AG04449 (cell line): ENCODE data around the gene PLXNB2.

Experiments used
- CTCF ChIA-PET: fragments of 350-600 bp; formaldehyde crosslinking; extraction: SDS; loops from one replicate; lab custom pipeline; 2021; ENCODE audit warnings: antibody characterized with exemption; lab: Yijun Ruan, JAX
- POLR2A ChIA-PET: fragments of 400-600, 350-600 bp; formaldehyde crosslinking; extraction: SDS; loops from one replicate; lab custom pipeline; 2020; ENCODE audit warnings: antibody characterized with exemption, inconsistent platforms; lab: Yijun Ruan, JAX
- DNase-seq: peaks from one replicate; pipeline ENCODE4 v3.0.0-alpha.2; 2010; ENCODE audit warnings: low read depth, low spot score
- H3K4me3 ChIP-seq: 2 replicates; pipeline ENCODE4 v1.5.1; 2011; ENCODE audit warnings: low read depth, mild to moderate bottlenecking, control low read depth, low read length
- TF ChIP-seq, protein P1 (sequence below): IDR thresholded peaks from one replicate; pipeline ENCODE4 v1.5.1; 2011; ENCODE audit warnings: mild to moderate bottlenecking, moderate library complexity, low read length, control low read depth, inconsistent platforms; ENCODE audit not compliant: insufficient read depth; ENCODE audit errors: missing control alignments

PLXNB2 gene

DNA sequence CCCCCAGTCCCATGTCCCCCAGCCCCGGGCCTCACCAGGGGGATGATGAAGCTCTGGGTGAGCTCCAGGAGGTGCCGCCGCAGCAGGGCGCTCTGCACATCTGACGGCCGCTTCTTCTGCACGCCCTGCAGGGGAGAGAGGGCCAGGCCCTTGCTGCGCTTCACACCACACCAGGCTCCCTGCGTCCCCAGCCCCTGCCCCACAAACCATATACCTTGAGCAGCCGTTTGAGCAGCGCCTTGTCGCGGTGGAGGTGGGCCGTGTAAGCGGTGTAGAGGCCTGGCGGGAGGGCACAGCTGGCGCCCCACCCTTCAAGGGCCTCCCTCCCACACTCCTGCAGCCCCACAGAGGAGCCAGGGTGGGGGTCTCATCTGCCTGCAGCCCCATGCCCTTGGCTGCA is 6.2 kb upstream of the PLXNB2 start:
- no peak for DNase-seq
- CTCF ChIA-PET: interaction anchor here (1.4 kb wide), 1 partner anchor 13 kb away, joined by 3 read pairs; the partner anchor contains the start of gene DENND6B
- no peak overlapping the region for H3K4me3 ChIP-seq
- POLR2A ChIA-PET: no interaction called here
- TF ChIP-seq, protein P1, sequence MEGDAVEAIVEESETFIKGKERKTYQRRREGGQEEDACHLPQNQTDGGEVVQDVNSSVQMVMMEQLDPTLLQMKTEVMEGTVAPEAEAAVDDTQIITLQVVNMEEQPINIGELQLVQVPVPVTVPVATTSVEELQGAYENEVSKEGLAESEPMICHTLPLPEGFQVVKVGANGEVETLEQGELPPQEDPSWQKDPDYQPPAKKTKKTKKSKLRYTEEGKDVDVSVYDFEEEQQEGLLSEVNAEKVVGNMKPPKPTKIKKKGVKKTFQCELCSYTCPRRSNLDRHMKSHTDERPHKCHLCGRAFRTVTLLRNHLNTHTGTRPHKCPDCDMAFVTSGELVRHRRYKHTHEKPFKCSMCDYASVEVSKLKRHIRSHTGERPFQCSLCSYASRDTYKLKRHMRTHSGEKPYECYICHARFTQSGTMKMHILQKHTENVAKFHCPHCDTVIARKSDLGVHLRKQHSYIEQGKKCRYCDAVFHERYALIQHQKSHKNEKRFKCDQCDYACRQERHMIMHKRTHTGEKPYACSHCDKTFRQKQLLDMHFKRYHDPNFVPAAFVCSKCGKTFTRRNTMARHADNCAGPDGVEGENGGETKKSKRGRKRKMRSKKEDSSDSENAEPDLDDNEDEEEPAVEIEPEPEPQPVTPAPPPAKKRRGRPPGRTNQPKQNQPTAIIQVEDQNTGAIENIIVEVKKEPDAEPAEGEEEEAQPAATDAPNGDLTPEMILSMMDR: no peak

DNA sequence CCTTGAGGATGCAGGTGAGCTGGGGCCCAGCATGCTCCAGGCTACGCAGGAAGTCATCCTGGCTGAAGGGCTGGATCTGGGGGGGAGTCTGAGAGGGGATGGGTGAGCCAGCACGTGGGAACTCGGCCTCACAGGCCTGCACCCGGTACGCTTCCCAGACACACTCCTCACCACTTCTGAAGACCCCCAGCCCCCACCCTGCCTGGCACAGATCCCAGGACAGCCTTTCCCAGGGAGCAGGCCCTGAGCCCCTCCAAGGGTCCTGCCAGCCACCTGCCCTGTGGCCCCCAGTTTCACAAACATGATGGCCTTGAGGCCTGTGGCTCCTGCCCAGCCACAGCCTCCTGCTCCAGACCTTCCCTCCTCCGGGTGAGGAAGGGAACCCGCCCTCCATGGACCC is 5.6 kb upstream of the PLXNB2 start:
- CTCF ChIA-PET: no interaction called here
- no peak overlapping the region for H3K4me3 ChIP-seq
- POLR2A ChIA-PET: no interaction called here

DNA sequence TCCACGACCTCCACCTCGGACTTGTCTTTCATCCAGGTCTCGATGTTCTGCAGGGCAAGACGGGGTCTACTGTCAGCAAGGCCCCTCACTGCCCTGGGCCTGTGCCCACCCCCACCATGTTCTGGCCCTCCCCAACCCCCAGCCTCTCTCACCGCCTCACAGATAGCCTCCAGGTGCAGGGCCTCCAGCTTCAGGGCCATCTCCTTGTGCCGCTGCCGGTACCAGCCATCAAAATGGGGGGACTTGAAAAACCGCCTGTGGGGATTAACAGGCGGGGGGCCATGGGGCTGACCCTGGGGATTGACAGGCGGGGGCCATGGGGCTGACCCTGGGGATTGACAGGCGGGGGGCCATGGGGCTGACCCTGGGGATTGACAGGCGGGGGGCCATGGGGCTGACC is 4.9 kb upstream of the PLXNB2 start:
- POLR2A ChIA-PET: no interaction called here
- no peak for DNase-seq
- H3K4me3 ChIP-seq: no peak overlapping the region
- TF ChIP-seq, protein P1: no peak
- CTCF ChIA-PET: interaction anchor here (1.0 kb wide), 1 partner anchor 14 kb away, joined by 3 read pairs; no protein-coding TSS in a partner anchor

More for the DNA sequence above, 5.6 kb upstream of the PLXNB2 start:
- no peak for DNase-seq
- TF ChIP-seq, protein P1: no peak

DNA sequence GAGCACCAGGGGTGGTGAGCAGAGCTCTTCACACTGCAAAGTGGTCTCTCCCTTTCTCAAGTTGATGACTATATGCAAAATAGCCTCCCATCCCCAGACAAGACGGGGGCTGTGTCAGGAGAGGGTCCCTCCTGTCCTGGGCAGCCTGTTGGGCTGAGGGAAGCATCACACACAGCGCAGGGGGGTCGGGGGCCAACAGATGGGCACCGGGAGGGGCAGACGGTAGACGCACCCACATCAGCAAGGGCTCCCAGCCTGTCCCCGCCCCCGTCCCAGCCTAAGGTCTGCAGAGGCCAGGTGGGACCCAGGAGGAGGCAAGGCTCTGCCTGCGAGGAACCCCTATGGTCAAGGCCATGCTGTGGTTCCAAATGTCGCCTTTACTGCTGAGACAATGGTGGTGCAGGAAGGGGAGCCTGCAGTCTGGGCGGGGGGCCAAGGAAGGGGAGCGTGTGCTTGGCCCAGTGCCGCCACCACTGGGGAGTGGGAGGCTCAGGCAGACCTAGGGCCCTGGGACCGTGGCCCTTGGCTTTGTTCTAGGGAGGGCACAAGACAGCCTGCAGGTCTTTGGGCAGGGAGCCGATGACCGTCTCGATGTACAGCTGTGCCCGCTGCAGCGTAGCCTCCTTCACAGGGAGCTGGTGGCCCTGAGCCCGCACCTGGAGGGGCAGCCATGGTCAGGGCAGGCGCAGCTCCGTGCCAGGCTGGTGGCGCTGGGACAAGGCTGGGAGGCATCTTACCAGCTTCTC is 4.3 kb upstream of the PLXNB2 start:
- H3K4me3 ChIP-seq: no peak overlapping the region
- TF ChIP-seq, protein P1: no peak
- no peak for DNase-seq
- POLR2A ChIA-PET: no interaction called here
- CTCF ChIA-PET: interaction anchor here (1.0 kb wide), 1 partner anchor 15 kb away, joined by 3 read pairs; no protein-coding TSS in a partner anchor

DNA sequence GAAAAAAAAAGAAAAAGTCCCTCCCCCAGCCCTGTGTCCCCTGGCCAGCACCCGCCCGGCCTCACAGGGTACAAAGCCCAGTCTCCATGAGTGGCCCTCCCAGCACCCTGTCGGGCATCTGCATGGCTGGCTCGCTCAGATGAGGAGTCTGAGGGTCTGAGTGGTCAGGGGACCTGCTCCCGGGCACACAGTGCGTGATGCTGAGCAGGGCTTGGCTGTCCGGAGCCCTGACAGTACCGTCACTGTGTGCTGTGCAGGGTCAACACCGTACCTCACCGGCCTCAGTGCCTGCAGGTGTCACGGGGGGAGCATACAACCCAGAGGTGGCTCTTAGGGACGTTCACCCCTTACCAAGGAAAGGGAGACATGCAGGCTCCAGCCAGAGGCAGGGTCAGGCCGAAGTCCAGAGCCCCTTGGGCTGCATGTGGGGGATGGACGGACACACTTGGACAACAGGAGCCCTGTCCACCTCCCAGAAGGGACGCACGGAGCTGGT is 3.6 kb upstream of the PLXNB2 start:
- ChIA-PET CTCF (no interaction called here), POLR2A (no interaction called here)
- TF ChIP-seq, protein P1: no peak
- no peak for DNase-seq
- no peak overlapping the region for H3K4me3 ChIP-seq

DNA sequence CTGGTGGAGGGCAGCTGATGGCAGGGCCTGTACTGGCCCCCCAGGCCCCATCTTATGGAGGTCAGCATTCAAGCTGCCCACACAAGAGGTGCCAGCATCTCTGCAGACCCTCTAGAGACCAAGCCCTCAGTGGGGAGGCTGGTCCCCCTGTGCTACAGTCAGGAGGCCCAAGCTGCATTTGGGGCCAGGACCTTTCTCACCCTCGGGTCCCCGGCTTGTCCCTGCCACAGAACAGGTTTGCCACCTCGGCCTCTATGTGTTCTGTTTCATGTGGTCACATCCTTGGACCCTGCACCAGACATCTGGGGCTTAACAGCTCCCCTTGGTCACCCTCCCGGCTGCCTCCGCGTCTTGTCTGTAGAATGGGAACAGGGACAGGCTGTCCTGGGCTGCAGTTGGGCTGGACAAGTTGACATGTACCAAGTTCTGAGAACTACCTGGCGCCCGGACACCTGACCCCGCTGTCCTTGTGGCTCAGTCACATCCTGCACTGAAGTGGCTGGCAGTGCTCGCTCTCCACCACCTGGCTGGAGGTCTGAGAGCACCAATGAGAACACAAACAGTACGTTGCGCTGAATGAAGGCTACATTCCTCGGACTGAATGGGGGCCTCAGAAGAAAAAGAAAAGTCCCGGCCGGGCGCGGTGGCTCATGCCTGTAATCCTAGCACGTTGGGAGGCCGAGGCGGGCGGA is 2.7 kb upstream of the PLXNB2 start:
- H3K4me3 ChIP-seq: no peak overlapping the region
- CTCF ChIA-PET: interaction anchor here (1.0 to 1.8 kb wide), 3 partner anchors 14 to 34 kb away, joined by 3 to 6 read pairs (median 5); no protein-coding TSS in a partner anchor
- TF ChIP-seq, protein P1: no peak
- POLR2A ChIA-PET: interaction anchor here (0.7 to 1.2 kb wide), 2 partner anchors 13 to 16 kb away, joined by 4 to 5 read pairs; no protein-coding TSS in a partner anchor
- no peak for DNase-seq
